HepG2 (cell line): Measurements from ENCODE around the gene SLC13A3. TPM values are rescaled to one million over a fixed set of nuclear protein-coding genes. Genes with fewer than 3 reads are reported as not detected.
A peak's percentile ranks its signal among the peaks of the same experiment; 100 is the strongest.

Experiments used
- CREM ChIP-seq, 2 experiments: sonication (generic) in 1 of 2; formaldehyde crosslinking in 1 of 2; IDR thresholded peaks; 2 replicates each; pipeline versions ENCODE4 v1.4.0 to v1.6.1; 2016 to 2020; ENCODE audit warnings: antibody characterized with exemption in 1 of 2, mild to moderate bottlenecking in 1 of 2, missing genetic modification reagents in 1 of 2
- GZF1 ChIP-seq: sonication (generic); formaldehyde crosslinking; IDR thresholded peaks from 2 replicates; pipeline ENCODE4 v1.5.1; 2020; ENCODE audit warnings: mild to moderate bottlenecking, missing genetic modification reagents
- RBFOX2 ChIP-seq: fragments of 200-400 bp; formaldehyde crosslinking; IDR thresholded peaks from 2 replicates; pipeline ENCODE4 v1.6.1; 2017; ENCODE audit warnings: low read depth, mild to moderate bottlenecking, low read length
- SMARCC2 ChIP-seq: fragments of 450-650 bp; IDR thresholded peaks from 2 replicates; pipeline ENCODE4 v1.6.1; 2017; ENCODE audit warnings: antibody characterized with exemption, mild to moderate bottlenecking
- ZNF232 ChIP-seq: sonication (generic); formaldehyde crosslinking; IDR thresholded peaks from 2 replicates; pipeline ENCODE4 v1.4.0; 2020; ENCODE audit warnings: missing genetic modification reagents, borderline replicate concordance
- ZNF496 ChIP-seq: sonication (generic); formaldehyde crosslinking; IDR thresholded peaks from 2 replicates; pipeline ENCODE4 v1.8.1; 2023; ENCODE audit warnings: mild to moderate bottlenecking, moderate library complexity, missing genetic modification reagents; ENCODE audit not compliant: insufficient replicate concordance
- ZNF598 ChIP-seq: sonication (generic); formaldehyde crosslinking; IDR thresholded peaks from 2 replicates; pipeline ENCODE4 v1.5.1; 2020; ENCODE audit warnings: mild to moderate bottlenecking, missing genetic modification reagents, borderline replicate concordance
- polyA plus RNA-seq, 8 experiments: library from polyadenylated mRNA; depleted of rRNA in 3 of 8; stranded (reverse) in 7 of 8; unstranded in 1 of 8; fragments of >200 nt; fragmentation: Illumina TruSeq in 4 of 8; extraction: Trizol in 4 of 8; gene quantifications; 2 replicates each; pipeline versions ENCODE4 v1.2.1 to v1.2.3, GENCODE V29; 2011 to 2016; ENCODE audit warnings: low read depth in 4 of 8, missing spikeins in 1 of 8, mixed read lengths in 1 of 8; ENCODE audit not compliant: insufficient read depth in 1 of 8
- total RNA-seq, 5 experiments: library from RNA; depleted of rRNA; stranded (reverse); fragments of >200 nt; fragmentation: Illumina TruSeq; extraction: Trizol; gene quantifications; 2 replicates each; pipeline ENCODE4 v1.2.3, GENCODE V29; 2016; ENCODE audit warnings: low read depth in 1 of 5
- TF ChIP-seq, protein P1 (sequence below): sonication (generic); formaldehyde crosslinking; IDR thresholded peaks from 2 replicates; pipeline ENCODE4 v1.4.0; 2020; ENCODE audit warnings: mild to moderate bottlenecking, missing genetic modification reagents
- TF ChIP-seq, protein P2 (sequence below): sonication (generic); formaldehyde crosslinking; IDR thresholded peaks from 2 replicates; pipeline ENCODE4 v1.4.0; 2020; ENCODE audit warnings: mild to moderate bottlenecking, missing genetic modification reagents
- TF ChIP-seq, protein P3 (sequence below): sonication (generic); formaldehyde crosslinking; IDR thresholded peaks from 2 replicates; pipeline ENCODE4 v1.4.0; 2020; ENCODE audit warnings: mild to moderate bottlenecking, low read depth, missing genetic modification reagents
- TF ChIP-seq, protein P4 (sequence below): sonication (generic); formaldehyde crosslinking; conservative IDR thresholded peaks from 2 replicates; pipeline ENCODE4 v1.4.0; 2020; ENCODE audit warnings: mild to moderate bottlenecking, missing genetic modification reagents, moderate library complexity
- TF ChIP-seq, protein P5 (sequence below): IDR thresholded peaks from 2 replicates; pipeline ENCODE4 v1.6.1; 2016; ENCODE audit warnings: low read depth, borderline replicate concordance

SLC13A3 gene
- total and polyA plus RNA-seq, 2 of the 13 experiments (the other 11 are each of a cell fraction or from before 2014, with no cell fraction given) = 66.5 to 76.0 TPM

DNA sequence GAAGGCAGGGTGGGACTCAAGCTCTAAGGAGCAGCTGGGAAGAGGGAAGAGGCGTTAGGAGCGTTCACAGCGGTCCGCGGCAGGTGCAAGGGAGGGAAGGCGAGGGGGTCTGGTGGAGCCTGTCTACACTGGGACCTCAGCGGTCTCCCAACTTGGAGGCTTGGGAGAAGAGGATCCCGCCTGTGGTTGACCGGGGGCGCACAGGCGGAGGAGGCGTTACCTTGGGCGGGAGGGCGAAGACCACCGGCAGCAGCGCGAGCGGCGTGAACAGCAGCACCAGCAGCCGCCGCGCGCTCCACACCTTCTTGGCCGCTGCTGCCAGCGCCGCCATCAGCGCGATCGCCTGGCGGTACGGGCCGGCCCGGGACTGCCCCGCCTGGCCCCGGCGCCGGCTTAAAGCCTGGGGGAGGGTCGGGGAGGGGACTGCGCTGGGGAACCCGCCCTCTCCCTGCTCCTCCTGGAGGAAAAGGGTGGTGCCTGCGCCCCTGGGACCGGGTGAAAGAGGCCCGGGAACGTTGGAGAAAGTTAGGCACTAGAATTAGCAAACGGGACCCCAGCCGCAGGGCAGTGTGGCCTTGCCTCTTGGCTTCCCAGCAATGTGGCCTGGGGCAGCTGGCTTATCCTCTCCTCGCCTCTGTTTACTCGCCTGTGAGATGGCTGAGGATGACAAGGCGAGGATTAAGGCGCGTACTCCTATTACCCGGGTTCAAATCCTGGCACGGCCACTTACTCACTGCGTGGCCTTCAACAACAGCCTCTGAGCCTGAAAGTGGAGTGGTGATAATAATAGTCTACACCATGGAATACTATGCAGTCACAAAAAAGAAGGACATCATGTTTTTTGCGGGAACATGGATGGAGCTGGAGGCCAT is at the start of gene SLC13A3 (continued):
- TF ChIP-seq, protein P1, sequence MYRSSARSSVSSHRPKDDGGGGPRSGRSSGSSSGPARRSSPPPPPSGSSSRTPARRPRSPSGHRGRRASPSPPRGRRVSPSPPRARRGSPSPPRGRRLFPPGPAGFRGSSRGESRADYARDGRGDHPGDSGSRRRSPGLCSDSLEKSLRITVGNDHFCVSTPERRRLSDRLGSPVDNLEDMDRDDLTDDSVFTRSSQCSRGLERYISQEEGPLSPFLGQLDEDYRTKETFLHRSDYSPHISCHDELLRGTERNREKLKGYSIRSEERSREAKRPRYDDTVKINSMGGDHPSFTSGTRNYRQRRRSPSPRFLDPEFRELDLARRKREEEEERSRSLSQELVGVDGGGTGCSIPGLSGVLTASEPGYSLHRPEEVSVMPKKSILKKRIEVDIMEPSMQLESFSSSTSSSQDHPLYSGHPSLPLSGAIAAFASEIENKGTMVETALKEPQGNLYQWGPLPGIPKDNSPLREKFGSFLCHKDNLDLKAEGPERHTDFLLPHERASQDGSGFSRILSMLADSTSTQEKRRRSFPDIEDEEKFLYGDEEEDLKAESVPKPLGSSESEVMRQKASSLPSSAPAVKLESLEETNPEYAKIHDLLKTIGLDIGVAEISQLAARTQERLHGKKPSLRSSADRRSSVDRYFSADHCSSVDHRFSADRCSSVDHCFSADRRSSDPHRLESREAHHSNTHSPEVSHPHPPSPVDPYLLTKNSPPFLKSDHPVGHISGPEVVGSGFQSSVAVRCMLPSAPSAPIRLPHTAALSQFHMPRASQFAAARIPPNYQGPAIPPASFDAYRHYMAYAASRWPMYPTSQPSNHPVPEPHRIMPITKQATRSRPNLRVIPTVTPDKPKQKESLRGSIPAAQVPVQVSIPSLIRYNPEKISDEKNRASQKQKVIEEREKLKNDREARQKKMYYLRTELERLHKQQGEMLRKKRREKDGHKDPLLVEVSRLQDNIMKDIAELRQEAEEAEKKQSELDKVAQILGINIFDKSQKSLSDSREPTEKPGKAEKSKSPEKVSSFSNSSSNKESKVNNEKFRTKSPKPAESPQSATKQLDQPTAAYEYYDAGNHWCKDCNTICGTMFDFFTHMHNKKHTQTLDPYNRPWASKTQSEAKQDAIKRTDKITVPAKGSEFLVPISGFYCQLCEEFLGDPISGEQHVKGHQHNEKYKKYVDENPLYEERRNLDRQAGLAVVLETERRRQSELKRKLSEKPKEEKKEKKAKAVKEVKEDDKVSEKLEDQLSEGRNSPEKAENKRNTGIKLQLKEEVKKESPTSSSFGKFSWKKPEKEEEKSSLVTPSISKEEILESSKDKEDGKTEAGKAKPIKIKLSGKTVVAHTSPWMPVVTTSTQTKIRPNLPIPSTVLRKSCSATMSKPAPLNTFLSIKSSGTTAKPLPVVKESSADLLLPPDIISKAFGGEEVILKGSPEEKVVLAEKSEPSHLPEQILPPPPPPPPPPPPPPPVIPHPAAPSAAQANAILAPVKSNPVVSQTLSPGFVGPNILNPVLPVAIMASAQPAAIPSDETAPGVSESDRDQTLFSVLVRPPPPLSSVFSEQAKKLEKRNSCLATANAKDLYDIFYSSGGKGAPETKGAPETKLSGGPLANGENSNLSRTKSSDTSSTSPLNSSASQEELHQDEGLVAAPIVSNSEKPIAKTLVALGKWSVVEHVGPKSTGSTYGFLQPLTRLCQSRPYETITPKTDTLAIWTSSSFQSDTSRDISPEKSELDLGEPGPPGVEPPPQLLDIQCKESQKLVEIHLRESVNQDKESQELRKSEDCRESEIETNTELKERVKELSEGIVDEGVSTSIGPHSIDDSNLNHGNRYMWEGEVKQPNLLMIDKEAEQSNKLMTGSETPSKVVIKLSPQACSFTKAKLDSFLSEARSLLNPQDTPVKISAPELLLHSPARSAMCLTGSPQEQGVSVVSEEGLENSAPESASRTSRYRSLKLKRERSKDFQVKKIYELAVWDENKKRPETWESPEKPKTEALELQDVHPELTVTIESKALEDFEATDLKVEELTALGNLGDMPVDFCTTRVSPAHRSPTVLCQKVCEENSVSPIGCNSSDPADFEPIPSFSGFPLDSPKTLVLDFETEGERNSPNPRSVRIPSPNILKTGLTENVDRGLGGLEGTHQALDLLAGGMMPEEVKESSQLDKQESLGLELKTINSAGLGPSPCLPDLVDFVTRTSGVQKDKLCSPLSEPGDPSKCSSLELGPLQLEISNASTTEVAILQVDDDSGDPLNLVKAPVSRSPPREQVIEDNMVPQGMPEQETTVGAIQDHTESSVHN (CRISPR knock-in tag) = no peak
- TF ChIP-seq, protein P2, sequence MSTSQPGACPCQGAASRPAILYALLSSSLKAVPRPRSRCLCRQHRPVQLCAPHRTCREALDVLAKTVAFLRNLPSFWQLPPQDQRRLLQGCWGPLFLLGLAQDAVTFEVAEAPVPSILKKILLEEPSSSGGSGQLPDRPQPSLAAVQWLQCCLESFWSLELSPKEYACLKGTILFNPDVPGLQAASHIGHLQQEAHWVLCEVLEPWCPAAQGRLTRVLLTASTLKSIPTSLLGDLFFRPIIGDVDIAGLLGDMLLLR (CRISPR knock-in tag) = peak; percentile 84
- TF ChIP-seq RBFOX2 (peak; percentile 100), SMARCC2 (no peak), ZNF598 (peak; percentile 86; the same call in 1 of the 2 replicates), GZF1 (CRISPR knock-in tag) (0 out of 2 replicates have a peak, but pooled peaks have one; percentile 38), ZNF496 (CRISPR knock-in tag) (no peak), ZNF232 (CRISPR knock-in tag) (peak; percentile 35; the same call in 1 of the 2 replicates), CREM (IDR thresholded peaks at IDR 0.05) (no peak), CREM (CRISPR knock-in tag; IDR thresholded peaks at IDR 0.05) (no peak)
- TF ChIP-seq, protein P3, sequence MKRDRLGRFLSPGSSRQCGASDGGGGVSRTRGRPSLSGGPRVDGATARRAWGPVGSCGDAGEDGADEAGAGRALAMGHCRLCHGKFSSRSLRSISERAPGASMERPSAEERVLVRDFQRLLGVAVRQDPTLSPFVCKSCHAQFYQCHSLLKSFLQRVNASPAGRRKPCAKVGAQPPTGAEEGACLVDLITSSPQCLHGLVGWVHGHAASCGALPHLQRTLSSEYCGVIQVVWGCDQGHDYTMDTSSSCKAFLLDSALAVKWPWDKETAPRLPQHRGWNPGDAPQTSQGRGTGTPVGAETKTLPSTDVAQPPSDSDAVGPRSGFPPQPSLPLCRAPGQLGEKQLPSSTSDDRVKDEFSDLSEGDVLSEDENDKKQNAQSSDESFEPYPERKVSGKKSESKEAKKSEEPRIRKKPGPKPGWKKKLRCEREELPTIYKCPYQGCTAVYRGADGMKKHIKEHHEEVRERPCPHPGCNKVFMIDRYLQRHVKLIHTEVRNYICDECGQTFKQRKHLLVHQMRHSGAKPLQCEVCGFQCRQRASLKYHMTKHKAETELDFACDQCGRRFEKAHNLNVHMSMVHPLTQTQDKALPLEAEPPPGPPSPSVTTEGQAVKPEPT (CRISPR knock-in tag) = no peak; the same call in none of the 2 replicates
- TF ChIP-seq, protein P4, sequence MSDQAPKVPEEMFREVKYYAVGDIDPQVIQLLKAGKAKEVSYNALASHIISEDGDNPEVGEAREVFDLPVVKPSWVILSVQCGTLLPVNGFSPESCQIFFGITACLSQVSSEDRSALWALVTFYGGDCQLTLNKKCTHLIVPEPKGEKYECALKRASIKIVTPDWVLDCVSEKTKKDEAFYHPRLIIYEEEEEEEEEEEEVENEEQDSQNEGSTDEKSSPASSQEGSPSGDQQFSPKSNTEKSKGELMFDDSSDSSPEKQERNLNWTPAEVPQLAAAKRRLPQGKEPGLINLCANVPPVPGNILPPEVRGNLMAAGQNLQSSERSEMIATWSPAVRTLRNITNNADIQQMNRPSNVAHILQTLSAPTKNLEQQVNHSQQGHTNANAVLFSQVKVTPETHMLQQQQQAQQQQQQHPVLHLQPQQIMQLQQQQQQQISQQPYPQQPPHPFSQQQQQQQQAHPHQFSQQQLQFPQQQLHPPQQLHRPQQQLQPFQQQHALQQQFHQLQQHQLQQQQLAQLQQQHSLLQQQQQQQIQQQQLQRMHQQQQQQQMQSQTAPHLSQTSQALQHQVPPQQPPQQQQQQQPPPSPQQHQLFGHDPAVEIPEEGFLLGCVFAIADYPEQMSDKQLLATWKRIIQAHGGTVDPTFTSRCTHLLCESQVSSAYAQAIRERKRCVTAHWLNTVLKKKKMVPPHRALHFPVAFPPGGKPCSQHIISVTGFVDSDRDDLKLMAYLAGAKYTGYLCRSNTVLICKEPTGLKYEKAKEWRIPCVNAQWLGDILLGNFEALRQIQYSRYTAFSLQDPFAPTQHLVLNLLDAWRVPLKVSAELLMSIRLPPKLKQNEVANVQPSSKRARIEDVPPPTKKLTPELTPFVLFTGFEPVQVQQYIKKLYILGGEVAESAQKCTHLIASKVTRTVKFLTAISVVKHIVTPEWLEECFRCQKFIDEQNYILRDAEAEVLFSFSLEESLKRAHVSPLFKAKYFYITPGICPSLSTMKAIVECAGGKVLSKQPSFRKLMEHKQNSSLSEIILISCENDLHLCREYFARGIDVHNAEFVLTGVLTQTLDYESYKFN = peak; percentile 57
- TF ChIP-seq, protein P5, sequence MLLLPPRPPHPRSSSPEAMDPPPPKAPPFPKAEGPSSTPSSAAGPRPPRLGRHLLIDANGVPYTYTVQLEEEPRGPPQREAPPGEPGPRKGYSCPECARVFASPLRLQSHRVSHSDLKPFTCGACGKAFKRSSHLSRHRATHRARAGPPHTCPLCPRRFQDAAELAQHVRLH (CRISPR knock-in tag) = peak; percentile 22; the same call in 1 of the 2 replicates
